Right forelimb (tissue), 1 donor: Measurements from ENCODE around the gene HVCN1.
"Not testable (repeated sequence)": the region's sequence is repeated elsewhere in the genome, so short reads cannot be mapped to it uniquely, and the experiment has no call there.

Experiments
- DNase-seq: peaks from one replicate; pipeline ENCODE4 v3.0.0-alpha.2; 2018

The HVCN1 gene

GRCh38 chr12:110661337-110661972 is 27.5 kb downstream of the HVCN1 start:
- DNase-seq = no peak

GRCh38 chr12:110658878-110659277 is 30.0 kb downstream of the HVCN1 start:
- DNase-seq = no peak

- DNase-seq = no peak
These were observed 30.7 kb downstream of the HVCN1 start for GRCh38 chr12:110658242-110658641.

- no peak for DNase-seq
These were observed 31.2 kb downstream of the HVCN1 start for GRCh38 chr12:110657747-110658146.

- DNase-seq = no peak
These were observed 32.8 kb downstream of the HVCN1 start for GRCh38 chr12:110656071-110656655.

- DNase-seq = not testable (repeated sequence)
These were observed 34.7 kb downstream of the HVCN1 start for GRCh38 chr12:110654238-110654637.

- no peak for DNase-seq
These were observed 39.5 kb downstream of the HVCN1 start for GRCh38 chr12:110649341-110649847.

GRCh38 chr12:110647631-110648040 is 41.3 kb downstream of the HVCN1 start:
- DNase-seq = no peak

- DNase-seq = no peak
These were observed 47.4 kb downstream of the HVCN1 start for GRCh38 chr12:110641521-110641920.

- DNase-seq = no peak
These were observed 48.5 kb downstream of the HVCN1 start for GRCh38 chr12:110640275-110641025.

GRCh38 chr12:110639336-110640141 is 49.4 kb downstream of the HVCN1 start:
- no peak for DNase-seq

- no peak for DNase-seq
These were observed 50.1 kb downstream of the HVCN1 start for GRCh38 chr12:110638796-110639195.

- no peak for DNase-seq
These were observed 51.0 kb downstream of the HVCN1 start for GRCh38 chr12:110637869-110638441.

- DNase-seq = no peak
These were observed 52.4 kb downstream of the HVCN1 start for GRCh38 chr12:110636516-110636915.

- DNase-seq = no peak
These were observed 53.9 kb downstream of the HVCN1 start for GRCh38 chr12:110635055-110635454.

GRCh38 chr12:110627500-110628195 is 61.3 kb downstream of the HVCN1 start:
- DNase-seq = no peak

- no peak for DNase-seq
These were observed 66.3 kb downstream of the HVCN1 start for GRCh38 chr12:110622582-110622981.

- no peak for DNase-seq
These were observed 69.4 kb downstream of the HVCN1 start for GRCh38 chr12:110619534-110619953.

- no peak for DNase-seq
These were observed 72.3 kb downstream of the HVCN1 start for GRCh38 chr12:110616471-110617115.

GRCh38 chr12:110615171-110615570 is 73.7 kb downstream of the HVCN1 start:
- DNase-seq = no peak
